GM19397 (cell line): Measurements from ENCODE around the gene RETREG1.
"Not testable (repeated sequence)": the region's sequence is repeated elsewhere in the genome, so short reads cannot be mapped to it uniquely, and the experiment has no call there.

Source experiments
- ATAC-seq: cut with Tn5 transposase; IDR thresholded peaks from one replicate; pipeline ENCODE4 v1.9.1; 2021; ENCODE audit warnings: mild to moderate bottlenecking, moderate library complexity; ENCODE audit not compliant: unreplicated experiment

RETREG1 gene

GRCh38 chr5:16492398-16493140 is 124.2 kb downstream of the RETREG1 start:
- ATAC-seq = no peak

DNA sequence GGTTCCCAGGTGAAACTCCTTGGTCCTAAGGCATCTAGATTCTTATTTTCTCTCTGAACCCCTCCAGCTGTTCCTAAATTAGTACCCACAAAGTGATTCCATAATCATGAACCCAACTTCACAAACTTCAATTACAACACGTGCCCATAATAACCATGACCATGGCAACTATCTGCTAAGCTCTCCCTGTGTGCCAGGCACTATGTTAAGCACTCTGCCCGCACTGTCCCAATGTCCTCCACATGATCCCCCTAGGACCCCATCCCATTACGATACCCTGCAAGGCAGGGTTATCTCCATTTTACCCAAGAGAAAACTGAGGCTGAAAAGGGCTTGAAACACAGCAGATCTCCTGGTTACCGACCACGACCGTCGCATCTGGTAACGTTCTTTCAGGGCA is 125.9 kb downstream of the RETREG1 start:
- no peak for ATAC-seq

- no peak for ATAC-seq
Observed at GRCh38 chr5:16489322-16489791, 127.4 kb downstream of the RETREG1 start.

- ATAC-seq = no peak
Observed at GRCh38 chr5:16487456-16487855, 129.3 kb downstream of the RETREG1 start.

- no peak for ATAC-seq
Observed at GRCh38 chr5:16486711-16487111, 130.1 kb downstream of the RETREG1 start.

- no peak for ATAC-seq
Observed at GRCh38 chr5:16485656-16486055, 131.1 kb downstream of the RETREG1 start.

DNA sequence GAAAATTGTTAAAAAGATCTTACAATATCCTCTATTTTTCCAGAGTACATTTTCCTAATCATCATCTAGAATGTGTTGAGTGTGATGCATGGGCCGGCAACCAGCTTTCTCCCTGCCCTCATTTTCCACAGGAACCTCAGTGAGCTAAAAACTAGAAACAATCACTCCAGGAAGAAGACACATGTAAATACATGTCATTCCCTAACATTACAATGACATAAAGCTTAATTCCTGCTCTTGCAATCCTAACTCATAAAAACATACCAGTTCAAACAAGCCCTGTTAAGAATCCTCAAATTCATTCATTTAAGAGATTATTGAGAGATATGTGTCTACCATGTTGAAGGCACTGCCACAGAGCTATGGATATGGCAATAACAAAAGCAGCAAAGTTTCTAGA is 132.7 kb downstream of the RETREG1 start:
- ATAC-seq = no peak

GRCh38 chr5:16483361-16483760 is 133.4 kb downstream of the RETREG1 start:
- ATAC-seq = no peak

DNA sequence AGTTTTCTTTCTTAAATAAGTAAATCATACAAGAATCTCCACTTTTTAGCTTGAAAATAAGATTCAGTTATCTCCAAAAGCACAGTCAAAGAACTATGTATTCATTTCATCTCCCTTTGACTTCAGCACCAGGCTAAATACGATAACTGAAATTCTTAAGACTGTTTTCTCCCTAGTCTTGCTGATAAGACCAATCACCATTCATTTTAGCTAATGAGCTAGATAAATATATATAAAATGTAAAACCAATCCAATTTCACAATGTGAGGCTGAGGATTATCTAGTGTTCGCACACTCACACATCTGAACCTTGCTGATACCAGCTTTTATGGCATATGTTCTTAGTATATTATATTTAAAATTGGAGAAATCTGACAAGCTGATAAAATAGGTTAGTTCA is 133.9 kb downstream of the RETREG1 start:
- ATAC-seq = no peak

DNA sequence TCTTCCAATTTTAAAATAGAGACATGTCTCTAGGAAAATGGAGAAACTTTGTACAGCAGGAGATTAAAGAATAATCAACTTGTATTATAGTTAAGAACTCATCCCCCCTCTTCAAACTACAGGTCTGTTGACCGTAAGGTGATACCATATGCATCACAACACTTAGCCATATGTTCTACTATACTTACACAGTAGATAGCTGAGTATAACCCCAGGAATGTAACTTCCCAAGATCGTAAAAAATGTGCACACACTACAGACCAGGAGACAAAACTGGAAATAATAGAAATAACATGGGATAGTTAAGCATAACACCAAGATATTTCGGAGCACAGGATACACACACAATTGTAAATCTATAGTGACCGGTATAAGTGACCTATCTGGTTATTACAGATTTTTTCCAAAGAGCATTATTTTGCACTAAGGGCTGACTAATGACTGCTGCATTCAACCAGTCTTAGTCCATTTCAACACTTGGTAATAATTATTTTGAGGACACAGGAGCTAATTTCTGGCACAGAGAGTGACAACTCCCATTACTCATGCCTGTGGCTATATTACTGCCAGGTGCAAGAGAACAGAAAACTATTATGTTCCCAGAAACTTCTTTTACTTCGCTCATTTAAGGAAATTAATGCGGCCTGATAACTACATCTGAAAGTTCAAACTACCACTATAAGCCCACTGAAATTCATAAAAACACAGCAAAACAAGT is 135.8 kb downstream of the RETREG1 start:
- no peak for ATAC-seq

DNA sequence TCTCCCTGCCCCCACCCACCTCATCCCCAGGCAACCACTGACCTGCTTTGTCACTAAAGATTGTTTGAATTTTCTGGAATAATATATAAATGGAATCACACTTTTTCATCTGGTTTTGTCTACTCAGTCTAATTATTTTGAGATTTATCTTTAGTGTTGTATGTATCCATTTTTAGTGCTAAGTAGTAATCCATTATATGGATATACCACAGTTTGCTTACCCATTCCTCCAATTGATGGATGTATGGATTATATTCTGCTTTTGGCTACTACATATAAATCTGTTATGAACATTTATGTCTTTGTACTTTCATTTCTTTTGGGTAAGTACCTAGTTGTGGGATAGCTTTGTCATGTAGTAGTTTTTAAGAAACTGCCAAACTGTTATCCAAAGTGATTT is 136.7 kb downstream of the RETREG1 start:
- no peak for ATAC-seq

DNA sequence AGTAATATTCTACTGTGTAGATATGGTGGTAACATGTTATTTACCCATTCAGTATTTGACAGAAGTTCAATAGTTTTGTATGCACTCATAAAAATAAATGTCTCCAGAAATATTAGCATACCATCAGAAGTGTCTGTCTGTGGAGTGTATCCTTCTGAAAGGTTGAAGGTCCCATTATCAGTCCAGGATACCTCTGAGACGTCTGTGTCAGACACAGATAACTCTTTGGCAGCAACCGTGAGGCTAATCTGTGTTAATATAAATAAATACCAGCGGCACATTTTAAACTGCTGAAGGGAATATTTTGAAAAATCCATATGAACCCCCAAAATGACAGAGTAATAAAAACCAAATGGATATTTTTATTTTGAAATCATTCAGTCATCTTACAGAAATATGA is 139.3 kb downstream of the RETREG1 start:
- no peak for ATAC-seq

GRCh38 chr5:16476417-16476816 is 140.4 kb downstream of the RETREG1 start:
- ATAC-seq = not testable (repeated sequence)

DNA sequence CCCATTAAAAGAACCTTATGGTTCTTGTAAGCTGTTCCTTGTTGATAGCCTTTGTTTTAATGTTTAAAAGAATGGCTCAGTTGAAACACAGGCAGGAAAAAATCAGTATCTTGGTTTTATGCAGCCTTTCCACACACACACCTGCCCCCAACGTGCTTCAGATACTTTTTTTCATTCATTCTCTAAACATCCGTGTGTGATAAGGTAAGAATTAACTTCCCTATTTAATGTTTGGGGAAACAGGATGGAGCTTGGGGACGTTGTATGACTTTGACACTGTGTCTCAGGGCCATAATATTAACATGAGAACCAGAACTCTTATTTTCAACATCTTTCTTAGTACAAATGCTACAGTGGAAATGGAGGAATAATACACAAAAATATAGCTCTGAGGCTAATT is 145.4 kb downstream of the RETREG1 start:
- no peak for ATAC-seq

- ATAC-seq = peak; percentile 56
Observed at GRCh38 chr5:16467363-16468219, 149.2 kb downstream of the RETREG1 start.

GRCh38 chr5:16465544-16466432 is 151.0 kb downstream of the RETREG1 start, which contains the start of gene ZNF622:
ZNF622 (minus strand) TSS chr5:16465800; CDS start chr5:16465665, 135 bp downstream.
- peak; percentile 89 for ATAC-seq

- no peak for ATAC-seq
Observed at GRCh38 chr5:16464664-16465543, 151.9 kb downstream of the RETREG1 start.

- ATAC-seq = no peak
Observed at GRCh38 chr5:16464231-16464630, 152.6 kb downstream of the RETREG1 start.

DNA sequence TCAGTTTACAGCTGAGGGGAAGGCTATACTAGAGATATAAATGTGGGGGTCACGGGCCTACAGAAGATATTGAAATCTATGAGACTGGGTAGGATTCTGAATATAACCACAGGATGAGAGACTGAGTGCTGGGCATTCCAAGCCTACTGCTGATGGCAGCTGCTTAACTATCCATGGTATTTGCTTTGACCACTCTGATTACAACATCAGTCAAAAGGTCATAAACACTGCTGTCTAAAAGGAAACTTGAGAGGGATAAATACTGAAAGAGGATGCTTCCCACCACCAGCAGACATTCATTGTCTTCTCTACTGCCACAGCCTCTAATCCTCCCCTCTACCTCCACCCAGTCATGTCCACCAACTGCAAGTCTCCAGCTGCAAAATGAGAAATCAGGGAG is 155.0 kb downstream of the RETREG1 start:
- ATAC-seq = no peak
